A549 (cell line): ENCODE results near the gene PHKB. TPM values are rescaled to one million over a fixed set of nuclear protein-coding genes. Genes with fewer than 3 reads are reported as not detected.

Source experiments
- ATAC-seq, 2 experiments: fragments of 200-7000 bp in 1 of 2; fragments of >200 bp in 1 of 2; cut with Nextera tagmentation in 1 of 2; cut with Tn5 transposase in 1 of 2; 3 replicates each; pipeline versions ENCODE4 v1.8.0 to v1.9.1; 2018 to 2020; ENCODE audit warnings: mild to moderate bottlenecking in 1 of 2, moderate library complexity in 1 of 2
- CTCF ChIA-PET: fragments of 300-600 bp; sonication (Branson Sonifier 250); formaldehyde crosslinking; extraction: SDS; loops from one replicate; lab custom pipeline; 2021; ENCODE audit warnings: antibody characterized with exemption, inconsistent platforms; lab: Yijun Ruan, JAX
- POLR2A ChIA-PET: fragments of 350-600 bp; formaldehyde crosslinking; extraction: SDS; loops from one replicate; lab custom pipeline; 2021; ENCODE audit warnings: antibody characterized with exemption, inconsistent platforms; lab: Yijun Ruan, JAX
- DNase-seq, 2 experiments: peaks; one replicate each; pipeline versions ENCODE4 v3.0.0 to v3.0.0-alpha.2; 2011 to 2016; ENCODE audit warnings: low read depth in 1 of 2, low spot score in 1 of 2
- FAIRE-seq: peaks from 2 replicates; lab custom pipeline; 2011; peaks lifted over from hg19 to GRCh38; lab: Jason Lieb, UNC
- H3K27ac ChIP-seq, 2 experiments: fragments of >200 bp; sonication (Bioruptor Twin); formaldehyde crosslinking; 3 replicates each; pipeline ENCODE4 v1.5.1; 2016 to 2017
- H3K4me1 ChIP-seq: fragments of >200 bp; sonication (Bioruptor Twin); formaldehyde crosslinking; 3 replicates; pipeline ENCODE4 v1.6.1; 2016
- H3K4me2 ChIP-seq: fragments of >200 bp; sonication (Bioruptor Twin); formaldehyde crosslinking; 3 replicates; pipeline ENCODE4 v1.6.1; 2016
- H3K4me3 ChIP-seq: fragments of >200 bp; sonication (Bioruptor Twin); formaldehyde crosslinking; 3 replicates; pipeline ENCODE4 v1.5.1; 2016
- H3K9me3 ChIP-seq: fragments of >200 bp; sonication (Bioruptor Twin); formaldehyde crosslinking; 3 replicates; pipeline ENCODE4 v1.6.1; 2016
- ATOH8 ChIP-seq: fragments of 250-450 bp; sonication (Bioruptor Pico); IDR thresholded peaks from 2 replicates; pipeline ENCODE4 v1.5.0; 2020; ENCODE audit warnings: low read depth, mild to moderate bottlenecking, moderate library complexity
- BCL3 ChIP-seq: fragments of >200 bp; sonication (Bioruptor Twin); formaldehyde crosslinking; IDR thresholded peaks from 3 replicates; pipeline ENCODE4 v1.6.1; 2016
- CHD4 ChIP-seq: fragments of 200-600 bp; sonication (generic); IDR thresholded peaks from 2 replicates; pipeline ENCODE4 v1.6.1; 2016; ENCODE audit warnings: antibody characterized with exemption, mild to moderate bottlenecking, borderline replicate concordance
- E2F6 ChIP-seq: IDR thresholded peaks from 2 replicates; pipeline ENCODE4 v1.6.1; 2012; ENCODE audit warnings: low read depth, borderline replicate concordance
- ELK1 ChIP-seq: fragments of 150-350 bp; IDR thresholded peaks from 2 replicates; pipeline ENCODE4 v1.6.1; 2014; ENCODE audit warnings: low read depth, mild to moderate bottlenecking, low read length
- FOXS1 ChIP-seq: fragments of 250-450 bp; sonication (Bioruptor Pico); IDR thresholded peaks from 2 replicates; pipeline ENCODE4 v1.5.0; 2020; ENCODE audit warnings: mild to moderate bottlenecking, moderate library complexity
- HES2 ChIP-seq: fragments of >200 bp; sonication (Bioruptor Twin); formaldehyde crosslinking; IDR thresholded peaks from 2 replicates; pipeline ENCODE4 v1.6.1; 2016
- HEYL ChIP-seq: fragments of 250-450 bp; sonication (Bioruptor Pico); IDR thresholded peaks from 2 replicates; pipeline ENCODE4 v1.8.0; 2021; ENCODE audit warnings: mild to moderate bottlenecking, moderate library complexity
- HOXA7 ChIP-seq: fragments of 250-450 bp; sonication (Bioruptor Pico); IDR thresholded peaks from 2 replicates; pipeline ENCODE4 v1.5.0; 2020; ENCODE audit warnings: mild to moderate bottlenecking, moderate library complexity
- JUN ChIP-seq, 2 experiments: fragments of >200 bp; sonication (Bioruptor Twin); formaldehyde crosslinking; IDR thresholded peaks; 2 replicates in 1 of 2; 3 replicates in 1 of 2; pipeline ENCODE4 v1.6.1; 2016 to 2017
- KDM5A ChIP-seq: fragments of 200-600 bp; sonication (generic); IDR thresholded peaks from 2 replicates; pipeline ENCODE4 v1.6.1; 2016; ENCODE audit warnings: antibody characterized with exemption, mild to moderate bottlenecking
- MAFK ChIP-seq: fragments of 450-650 bp; IDR thresholded peaks from 2 replicates; pipeline ENCODE4 v1.6.1; 2014; ENCODE audit not compliant: partially characterized antibody
- MAX ChIP-seq: IDR thresholded peaks from 2 replicates; pipeline ENCODE4 v1.6.1; 2012
- NFE2L2 ChIP-seq: fragments of 150-350 bp; conservative IDR thresholded peaks from 2 replicates; pipeline ENCODE4 v1.6.1; 2014; ENCODE audit warnings: low read length
- NPAS2 ChIP-seq: fragments of 250-450 bp; sonication (Bioruptor Pico); IDR thresholded peaks from 2 replicates; pipeline ENCODE4 v1.8.0; 2022; ENCODE audit warnings: mild to moderate bottlenecking, moderate library complexity, borderline replicate concordance
- NR3C1 ChIP-seq: fragments of >200 bp; sonication (Bioruptor Twin); formaldehyde crosslinking; IDR thresholded peaks from 3 replicates; pipeline ENCODE4 v1.6.1; 2017
- POLR2A ChIP-seq: IDR thresholded peaks from 2 replicates; pipeline ENCODE4 v1.6.1; 2012; ENCODE audit warnings: mild to moderate bottlenecking, low read length
- POLR2AphosphoS2 ChIP-seq: conservative IDR thresholded peaks from 2 replicates; pipeline ENCODE4 v1.6.1; 2012; ENCODE audit warnings: low read length, improper control_type of control experiment, inconsistent platforms
- RAD21 ChIP-seq, 2 experiments: fragments of >200 bp in 1 of 2; sonication (Bioruptor Twin) in 1 of 2; formaldehyde crosslinking in 1 of 2; IDR thresholded peaks in 1 of 2; conservative IDR thresholded peaks in 1 of 2; 2 replicates in 1 of 2; 3 replicates in 1 of 2; pipeline ENCODE4 v1.6.1; 2012 to 2018; ENCODE audit warnings: inconsistent platforms in 1 of 2
- RCOR1 ChIP-seq: fragments of 150-350 bp; IDR thresholded peaks from 2 replicates; pipeline ENCODE4 v1.6.1; 2014; ENCODE audit warnings: antibody characterized with exemption, low read length, low read depth
- SMC3 ChIP-seq: fragments of >200 bp; sonication (Bioruptor Twin); formaldehyde crosslinking; IDR thresholded peaks from 3 replicates; pipeline ENCODE4 v1.6.1; 2018; ENCODE audit warnings: inconsistent platforms
- SREBF2 ChIP-seq: fragments of 450-650 bp; IDR thresholded peaks from 2 replicates; pipeline ENCODE4 v1.6.1; 2014; ENCODE audit warnings: mild to moderate bottlenecking, moderate library complexity
- USF2 ChIP-seq: fragments of 450-650 bp; IDR thresholded peaks from 2 replicates; pipeline ENCODE4 v1.6.1; 2014; ENCODE audit warnings: antibody characterized with exemption
- ZC3H11A ChIP-seq: fragments of 450-650 bp; IDR thresholded peaks from 2 replicates; pipeline ENCODE4 v1.6.1; 2014; ENCODE audit warnings: antibody characterized with exemption, mild to moderate bottlenecking
- WGBS: methylation state at CpG from one replicate; pipeline ENCODE4 v1.1.6; 2017; ENCODE audit errors: missing lambda C conversion rate; 5-methylcytosine and 5-hydroxymethylcytosine counted together
- polyA plus RNA-seq, 4 experiments: library from polyadenylated mRNA; depleted of rRNA in 3 of 4; stranded (reverse); fragments of >200 nt; fragmentation: RNase III in 1 of 4; extraction: RNeasy Plus Mini Kit Qiagen cat#74134 plus additional on column Dnase treatment in 1 of 4; gene quantifications; 2 replicates in 3 of 4; 3 replicates in 1 of 4; pipeline ENCODE4 v1.2.3, GENCODE V29; 2011 to 2017

PHKB gene
- polyA plus RNA-seq, 2 of the 4 experiments (the other 2 are of a cell fraction), result 33.2 to 96.8 TPM

GRCh38 chr16:47477679-47478078 lies 16.5 kb downstream of the PHKB start:
- FAIRE-seq (no peak), ATAC-seq (no peak), DNase-seq (no peak)
- no peak overlapping the region for H3K4me2 ChIP-seq
- TF ChIP-seq ATOH8 (CRISPR knock-in tag) (no peak), NPAS2 (no peak), RCOR1 (no peak), MAFK (no peak), SREBF2 (no peak), MAX (no peak), RAD21 (conservative IDR thresholded peaks at IDR 0.05 in 1 of 2, IDR thresholded peaks at IDR 0.05 in 1 of 2) (no peak), NR3C1 (no peak), KDM5A (no peak), HEYL (CRISPR knock-in tag) (no peak), ZC3H11A (no peak), HOXA7 (no peak), USF2 (no peak), FOXS1 (CRISPR knock-in tag) (no peak)
- POLR2A ChIA-PET, result no interaction called here
- 45% methylated on average over 1 of the region's 1 CpG for WGBS
- CTCF ChIA-PET, result interaction anchor here (0.6 to 2.1 kb wide), 2 partner anchors 49 to 679 kb away, joined by 4 to 5 read pairs; no protein-coding TSS in a partner anchor
- H3K27ac ChIP-seq, result no peak overlapping the region
- H3K4me3 ChIP-seq, result no peak overlapping the region
- no peaks in the 10 kb centered on the region for H3K9me3 ChIP-seq
- H3K4me1 ChIP-seq, result 0 out of 3 replicates have a peak, but pooled peaks cover 10% of the 10 kb centered on the region

GRCh38 chr16:47480410-47480809 lies 19.3 kb downstream of the PHKB start:
- no peak overlapping the region for H3K27ac ChIP-seq
- CTCF ChIA-PET, result no interaction called here

More at GRCh38 chr16:47480410-47480809, 19.3 kb downstream of the PHKB start:
- H3K9me3 ChIP-seq, result no peaks in the 10 kb centered on the region
- POLR2A ChIA-PET, result no interaction called here
- ATAC-seq (no peak), FAIRE-seq (no peak), DNase-seq (no peak)
- H3K4me2 ChIP-seq, result no peak overlapping the region
- WGBS, result 91% methylated on average over 3 of the region's 3 CpGs
- no peak overlapping the region for H3K4me3 ChIP-seq
- TF ChIP-seq JUN (IDR thresholded peaks at IDR 0.05) (no peak), POLR2AphosphoS2 (no peak), RCOR1 (no peak), ELK1 (no peak), MAX (no peak), SREBF2 (no peak), E2F6 (no peak), CHD4 (no peak), POLR2A (no peak), ZC3H11A (no peak), HES2 (no peak), KDM5A (no peak), FOXS1 (CRISPR knock-in tag) (no peak), NR3C1 (no peak), HEYL (CRISPR knock-in tag) (no peak), NFE2L2 (no peak), SMC3 (no peak), BCL3 (no peak)
- 0 out of 3 replicates have a peak, but pooled peaks cover 8% of the 10 kb centered on the region for H3K4me1 ChIP-seq
